Calu3 (cell line): ENCODE data around the gene KRTAP10-4. TPM values are rescaled to one million over a fixed set of nuclear protein-coding genes. Genes with fewer than 3 reads are reported as not detected.
"Not testable (repeated sequence)": the region's sequence is repeated elsewhere in the genome, so short reads cannot be mapped to it uniquely, and the experiment has no call there.

Experiments used
- BruUV-seq: library from RNA; stranded (reverse); fragments of 400-500 nt; replicated peaks from 2 replicates; lab custom pipeline; 2021; lab: Mats Ljungman, UMichigan
- CTCF ChIA-PET: fragments of 300-600 bp; sonication (Branson Sonifier 250); formaldehyde crosslinking; loops from one replicate; lab custom pipeline; 2022; ENCODE audit warnings: antibody characterized with exemption; lab: Charles Lee
- DNase-seq: peaks from one replicate; pipeline ENCODE4 v3.0.0; 2022
- H3K27ac Mint-ChIP-seq: one replicate; pipeline ENCODE4 v1.8.0; 2022; ENCODE audit warnings: mixed read lengths; ENCODE audit not compliant: unreplicated experiment
- H3K27me3 Mint-ChIP-seq: one replicate; pipeline ENCODE4 v1.8.0; 2022; ENCODE audit warnings: mixed read lengths; ENCODE audit not compliant: unreplicated experiment
- H3K36me3 Mint-ChIP-seq: one replicate; pipeline ENCODE4 v1.8.0; 2022; ENCODE audit warnings: mild to moderate bottlenecking, moderate library complexity, mixed read lengths; ENCODE audit not compliant: insufficient read depth, unreplicated experiment
- H3K4me1 Mint-ChIP-seq: one replicate; pipeline ENCODE4 v1.8.0; 2022; ENCODE audit warnings: mild to moderate bottlenecking, low read depth, mixed read lengths; ENCODE audit not compliant: unreplicated experiment
- H3K4me3 Mint-ChIP-seq: one replicate; pipeline ENCODE4 v1.8.0; 2022; ENCODE audit warnings: mild to moderate bottlenecking, low read depth, moderate library complexity, mixed read lengths; ENCODE audit not compliant: unreplicated experiment
- H3K9me3 Mint-ChIP-seq: one replicate; pipeline ENCODE4 v1.8.0; 2022; ENCODE audit warnings: low read depth, mixed read lengths; ENCODE audit not compliant: unreplicated experiment
- intact Hi-C: fragments of 100-400 bp; cut with micrococcal nuclease; formaldehyde crosslinking; loops from one replicate; pipeline ENCODE4 v1.10.0; 2022; ENCODE audit not compliant: unreplicated experiment
- total RNA-seq: library from RNA; stranded (reverse); gene quantifications from 2 replicates; pipeline ENCODE4 v1.2.3, GENCODE V29; 2022
- TF ChIP-seq, protein P1 (sequence below): fragments of 200-600 bp; IDR thresholded peaks from one replicate; pipeline ENCODE4 v1.8.0; 2022; ENCODE audit warnings: antibody characterized with exemption; ENCODE audit not compliant: unreplicated experiment

KRTAP10-4 gene
- total RNA-seq, 1 experiment from 2014 or later: not detected

DNA sequence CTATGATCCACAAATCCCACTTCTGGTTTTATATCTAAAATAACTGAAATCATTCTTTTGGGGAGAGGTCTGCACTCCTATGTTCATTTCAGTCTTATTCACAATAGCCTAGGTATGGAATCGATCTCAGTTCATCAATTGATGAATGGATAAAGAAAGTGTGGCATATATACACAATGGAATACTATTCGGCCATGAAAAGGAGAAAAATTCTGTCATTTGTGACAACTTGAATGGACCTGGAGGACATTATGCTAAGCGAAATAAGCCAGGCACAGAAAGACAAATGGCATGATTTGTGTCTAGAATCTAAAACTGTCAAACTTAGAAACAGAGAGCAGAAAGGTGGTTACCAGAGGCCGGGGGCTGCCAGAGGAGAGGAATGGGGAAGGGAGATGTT lies 33.0 kb downstream of the KRTAP10-4 start:
- intact Hi-C loops: no loop called here
- H3K9me3 Mint-ChIP-seq: peaks cover 7% of the 10 kb centered on the region
- BruUV-seq: no TSS peak

DNA sequence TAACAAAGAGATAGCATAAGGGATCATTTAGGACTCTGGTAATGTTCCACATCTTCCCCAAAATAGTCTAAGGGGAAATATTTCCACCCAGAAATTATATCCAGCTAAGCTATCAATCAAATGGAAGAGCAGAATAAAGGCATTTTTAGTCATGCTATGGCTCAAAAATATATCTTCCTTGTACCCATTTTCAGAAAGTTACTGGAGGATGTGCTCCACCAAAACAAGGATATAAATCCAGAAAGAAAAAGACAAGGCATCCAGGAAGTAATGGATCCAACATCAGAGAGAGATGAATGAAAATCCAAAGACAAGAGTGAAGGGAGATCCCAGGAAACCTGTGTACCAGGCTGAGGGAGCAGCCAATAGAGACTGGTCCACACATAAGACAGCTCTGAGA lies 35.7 kb downstream of the KRTAP10-4 start:
- CTCF ChIA-PET: no interaction called here
- no peaks in the 10 kb centered on the region for H3K36me3 Mint-ChIP-seq
- H3K4me1 Mint-ChIP-seq: no peaks in the 10 kb centered on the region
- no peak overlapping the region for H3K4me3 Mint-ChIP-seq
- H3K9me3 Mint-ChIP-seq: peaks cover 10% of the 10 kb centered on the region
- intact Hi-C loops: no loop called here
- peaks cover 54% of the 10 kb centered on the region for H3K27me3 Mint-ChIP-seq
- DNase-seq: no peak
- H3K27ac Mint-ChIP-seq: no peak overlapping the region
- TF ChIP-seq, protein P1, sequence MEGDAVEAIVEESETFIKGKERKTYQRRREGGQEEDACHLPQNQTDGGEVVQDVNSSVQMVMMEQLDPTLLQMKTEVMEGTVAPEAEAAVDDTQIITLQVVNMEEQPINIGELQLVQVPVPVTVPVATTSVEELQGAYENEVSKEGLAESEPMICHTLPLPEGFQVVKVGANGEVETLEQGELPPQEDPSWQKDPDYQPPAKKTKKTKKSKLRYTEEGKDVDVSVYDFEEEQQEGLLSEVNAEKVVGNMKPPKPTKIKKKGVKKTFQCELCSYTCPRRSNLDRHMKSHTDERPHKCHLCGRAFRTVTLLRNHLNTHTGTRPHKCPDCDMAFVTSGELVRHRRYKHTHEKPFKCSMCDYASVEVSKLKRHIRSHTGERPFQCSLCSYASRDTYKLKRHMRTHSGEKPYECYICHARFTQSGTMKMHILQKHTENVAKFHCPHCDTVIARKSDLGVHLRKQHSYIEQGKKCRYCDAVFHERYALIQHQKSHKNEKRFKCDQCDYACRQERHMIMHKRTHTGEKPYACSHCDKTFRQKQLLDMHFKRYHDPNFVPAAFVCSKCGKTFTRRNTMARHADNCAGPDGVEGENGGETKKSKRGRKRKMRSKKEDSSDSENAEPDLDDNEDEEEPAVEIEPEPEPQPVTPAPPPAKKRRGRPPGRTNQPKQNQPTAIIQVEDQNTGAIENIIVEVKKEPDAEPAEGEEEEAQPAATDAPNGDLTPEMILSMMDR: no peak
- no TSS peak for BruUV-seq

More for the DNA sequence above, 33.0 kb downstream of the KRTAP10-4 start:
- Mint-ChIP-seq H3K4me3 (no peak overlapping the region), H3K27ac (no peak overlapping the region), H3K27me3 (peaks cover 47% of the 10 kb centered on the region), H3K36me3 (no peaks in the 10 kb centered on the region), H3K4me1 (no peaks in the 10 kb centered on the region)
- TF ChIP-seq, protein P1: no peak
- CTCF ChIA-PET: no interaction called here
- no peak for DNase-seq

DNA sequence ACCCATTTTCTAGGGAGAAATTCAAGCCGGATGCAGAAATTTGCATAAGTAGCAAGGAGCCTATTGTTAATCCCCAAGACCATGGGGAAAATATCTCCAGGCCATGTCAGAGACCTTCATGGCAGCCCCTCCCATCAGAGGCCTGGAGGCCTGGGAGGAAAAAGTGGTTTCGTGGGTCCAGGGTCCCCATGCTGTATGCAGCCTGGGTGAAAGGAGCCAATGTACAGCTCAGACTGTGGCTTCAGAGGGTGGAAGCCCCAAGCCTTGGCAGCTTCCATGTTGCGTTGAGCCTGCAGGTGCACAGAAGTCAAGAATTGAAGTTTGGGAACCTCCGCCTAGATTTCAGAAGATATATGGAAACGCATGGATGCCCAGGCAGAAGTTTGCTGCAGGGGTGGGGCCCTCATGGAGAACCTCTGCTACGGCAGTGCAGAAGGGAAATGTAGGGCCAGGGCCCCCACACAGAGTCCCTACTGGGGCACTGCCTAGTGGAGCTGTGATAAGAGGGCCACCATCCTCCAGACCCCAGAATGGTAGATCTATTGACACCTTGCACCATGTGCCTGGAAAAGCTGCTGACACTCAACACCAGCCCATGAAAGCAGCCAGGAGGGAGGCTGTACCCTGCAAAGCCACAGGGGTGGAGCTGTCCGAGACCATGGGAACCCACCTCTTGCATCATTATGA lies 36.8 kb downstream of the KRTAP10-4 start:
- BruUV-seq, DNase-seq, CTCF ChIA-PET, H3K4me3 Mint-ChIP-seq, H3K36me3 Mint-ChIP-seq, H3K27ac Mint-ChIP-seq, H3K4me1 Mint-ChIP-seq, intact Hi-C loops: not testable (repeated sequence)
- Mint-ChIP-seq H3K27me3 (peaks cover 43% of the 10 kb centered on the region), H3K9me3 (peaks cover 10% of the 10 kb centered on the region)

DNA sequence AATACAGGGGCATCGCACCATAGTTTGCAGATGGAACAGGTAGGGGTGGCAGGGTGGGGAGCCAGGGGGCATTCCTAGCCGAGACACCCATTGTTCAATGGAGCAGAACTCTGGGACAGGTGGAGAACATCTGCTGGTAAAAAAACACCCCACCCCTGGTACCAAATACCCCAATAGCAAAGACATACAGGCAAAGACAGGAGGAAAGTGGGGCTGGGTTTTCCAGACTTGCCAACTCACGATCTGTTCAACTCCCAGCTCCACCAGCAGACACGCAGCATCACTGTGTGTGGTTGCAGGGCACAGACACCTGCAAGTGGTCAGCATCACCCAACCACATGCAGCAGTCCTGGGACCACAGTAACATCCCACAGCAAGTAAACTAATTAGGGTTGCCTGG lies 38.0 kb downstream of the KRTAP10-4 start:
- DNase-seq: no peak
- peaks cover 10% of the 10 kb centered on the region for H3K9me3 Mint-ChIP-seq
- no peak overlapping the region for H3K27ac Mint-ChIP-seq
- TF ChIP-seq, protein P1: no peak
- no TSS peak for BruUV-seq
- H3K27me3 Mint-ChIP-seq: peaks cover 41% of the 10 kb centered on the region
- H3K4me1 Mint-ChIP-seq: no peaks in the 10 kb centered on the region
- H3K36me3 Mint-ChIP-seq: no peaks in the 10 kb centered on the region
- CTCF ChIA-PET: no interaction called here
- intact Hi-C loops: no loop called here
- no peak overlapping the region for H3K4me3 Mint-ChIP-seq

DNA sequence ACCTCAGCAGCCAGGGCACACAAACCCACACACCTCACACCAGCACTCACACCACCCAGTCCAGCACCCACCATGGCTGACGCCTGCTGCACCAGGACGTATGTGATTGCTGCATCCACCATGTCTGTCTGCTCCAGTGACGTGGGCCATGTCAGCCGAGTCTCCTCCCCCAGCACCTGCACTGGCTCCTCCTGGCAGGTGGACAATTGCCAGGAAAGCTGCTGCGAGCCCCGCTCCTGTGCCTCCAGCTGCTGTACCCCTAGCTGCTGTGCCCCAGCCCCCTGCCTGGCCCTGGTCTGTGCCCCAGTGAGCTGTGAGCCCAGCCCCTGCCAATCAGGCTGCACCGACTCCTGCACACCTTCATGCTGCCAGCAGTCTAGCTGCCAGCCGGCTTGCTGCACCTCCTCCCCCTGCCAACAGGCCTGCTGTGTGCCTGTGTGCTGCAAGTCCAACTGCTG lies 38.5 kb downstream of the KRTAP10-4 start, which contains the start of gene KRTAP10-8:
Gene KRTAP10-8 (plus strand): TSS at position 51 of the 458 bp plus-strand sequence. CDS start 22 bp downstream, at position 73.
- Mint-ChIP-seq H3K9me3 (peaks cover 10% of the 10 kb centered on the region), H3K4me3 (no peak within 1 kb of the TSS), H3K27me3 (peaks cover 41% of the 10 kb centered on the region), H3K36me3 (no peaks in the 10 kb centered on the region), H3K27ac (no peak within 1 kb of the TSS), H3K4me1 (no peaks in the 10 kb centered on the region)
- CTCF ChIA-PET: no interaction called here
- TF ChIP-seq, protein P1: no peak
- no peak for DNase-seq
- no TSS peak for BruUV-seq
- intact Hi-C loops: no loop called here
